Measurements from ENCODE around the gene FKBP11.
"Not testable (repeated sequence)": the region's sequence is repeated elsewhere in the genome, so short reads cannot be mapped to it uniquely, and the experiment has no call there.

FKBP11 gene

DNA sequence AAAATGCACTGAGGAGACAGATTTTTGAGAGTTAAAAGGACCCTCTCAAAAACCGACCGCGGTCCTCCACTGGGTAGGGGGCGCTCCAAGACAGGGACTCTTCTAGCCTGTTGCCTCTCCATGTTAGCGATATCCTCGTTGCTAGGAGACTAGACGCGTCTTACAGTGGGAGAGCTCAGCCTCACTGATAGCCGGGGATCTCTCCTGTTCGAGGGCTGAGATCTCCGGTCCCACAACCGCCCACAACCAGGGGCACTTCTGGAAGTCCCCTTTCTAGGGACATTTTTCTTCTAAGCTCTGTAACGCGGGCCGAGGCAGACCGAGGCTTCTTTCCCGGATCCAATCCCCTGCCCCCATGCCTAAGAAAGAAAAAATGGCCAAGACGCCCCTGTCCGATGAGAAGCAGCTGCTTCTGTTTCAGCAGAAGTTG lies 21.3 kb downstream of the FKBP11 start:
- peak; percentile 86 for DNase-seq

DNA sequence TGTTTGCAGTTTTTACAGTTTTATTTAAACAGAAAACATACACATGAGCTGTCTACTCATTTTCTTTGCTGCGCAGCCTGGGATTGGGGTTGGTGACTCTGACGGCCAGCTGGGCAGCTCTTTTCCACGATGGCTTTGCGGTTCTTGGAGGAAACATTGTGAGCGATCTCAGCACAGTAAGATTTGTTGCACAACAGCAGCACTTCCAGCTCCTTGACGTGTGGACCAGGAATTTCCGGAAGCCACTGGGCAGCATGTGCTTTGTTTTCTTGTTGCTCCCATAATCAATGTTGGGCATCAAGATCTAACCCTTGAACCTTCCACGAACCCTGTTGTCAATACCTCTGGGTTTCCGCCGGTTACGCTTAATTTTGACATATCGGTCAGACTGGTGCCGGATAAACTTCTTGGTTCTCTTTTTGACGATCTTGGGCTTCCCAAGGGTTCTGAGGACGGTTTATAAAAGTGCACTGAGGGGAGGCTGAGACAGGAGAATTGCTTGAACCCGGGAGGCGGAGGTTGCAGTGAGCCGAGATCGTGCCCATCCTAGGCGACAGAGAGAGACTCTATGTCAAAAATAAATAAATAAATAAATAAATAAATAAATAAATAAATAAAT lies 21.8 kb downstream of the FKBP11 start:
- no peak for DNase-seq

DNA sequence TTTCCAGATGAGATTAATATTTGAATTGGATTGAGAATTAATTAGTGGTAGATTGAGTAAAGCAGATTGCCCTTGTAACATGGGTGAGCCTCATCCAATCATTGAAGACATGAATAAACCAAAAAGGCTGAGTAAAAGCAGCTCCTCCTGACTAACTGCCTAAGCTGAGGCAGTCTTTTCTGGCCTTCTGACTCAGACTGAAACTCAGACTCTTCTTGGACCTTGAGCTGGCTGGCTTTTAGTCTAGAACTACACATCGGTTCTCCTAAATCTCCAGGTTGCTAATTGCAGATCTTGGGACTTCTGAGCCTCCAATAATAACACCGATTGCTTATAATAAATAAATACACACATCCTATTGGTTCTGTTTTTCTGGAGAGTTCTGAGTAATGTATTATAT lies 24.0 kb downstream of the FKBP11 start:
- DNase-seq, result no peak

DNA sequence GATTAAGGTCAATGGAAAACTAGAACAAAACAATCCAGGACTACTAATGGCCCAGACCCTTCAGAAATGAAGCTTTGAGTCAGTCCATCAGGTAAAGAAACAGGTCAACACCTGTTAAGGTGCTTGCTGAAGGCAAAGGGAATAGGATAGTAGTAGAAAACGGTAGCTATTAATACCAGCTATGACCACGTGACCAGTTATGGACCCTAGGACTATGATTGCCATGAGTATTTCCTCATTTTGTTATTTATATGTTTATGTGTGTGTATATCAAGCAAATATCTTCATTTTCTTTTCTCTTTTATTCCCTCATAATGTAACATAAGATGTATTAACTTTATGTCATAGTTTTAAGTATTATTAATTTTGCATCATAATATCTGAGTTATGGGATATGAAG lies 25.6 kb downstream of the FKBP11 start:
- no peak for DNase-seq

DNA sequence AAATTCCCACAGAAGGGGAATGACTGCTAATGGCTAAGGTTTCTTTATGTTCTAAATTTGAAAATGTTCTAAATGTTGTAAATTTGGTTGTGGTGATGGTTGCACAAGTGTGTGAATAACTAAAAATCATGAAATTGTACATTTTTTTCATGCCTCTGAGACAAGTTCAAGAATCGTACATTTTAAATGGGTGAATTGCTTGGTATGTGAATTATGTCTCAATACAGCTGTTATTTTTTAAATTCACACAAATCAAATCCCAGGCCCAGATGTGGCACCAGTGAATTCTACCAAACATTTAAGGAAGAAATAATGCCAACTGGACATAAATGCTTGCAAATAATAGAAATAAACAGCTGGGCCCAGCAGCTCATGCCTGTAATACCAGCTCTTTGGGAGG lies 31.0 kb downstream of the FKBP11 start:
- DNase-seq, result no peak

DNA sequence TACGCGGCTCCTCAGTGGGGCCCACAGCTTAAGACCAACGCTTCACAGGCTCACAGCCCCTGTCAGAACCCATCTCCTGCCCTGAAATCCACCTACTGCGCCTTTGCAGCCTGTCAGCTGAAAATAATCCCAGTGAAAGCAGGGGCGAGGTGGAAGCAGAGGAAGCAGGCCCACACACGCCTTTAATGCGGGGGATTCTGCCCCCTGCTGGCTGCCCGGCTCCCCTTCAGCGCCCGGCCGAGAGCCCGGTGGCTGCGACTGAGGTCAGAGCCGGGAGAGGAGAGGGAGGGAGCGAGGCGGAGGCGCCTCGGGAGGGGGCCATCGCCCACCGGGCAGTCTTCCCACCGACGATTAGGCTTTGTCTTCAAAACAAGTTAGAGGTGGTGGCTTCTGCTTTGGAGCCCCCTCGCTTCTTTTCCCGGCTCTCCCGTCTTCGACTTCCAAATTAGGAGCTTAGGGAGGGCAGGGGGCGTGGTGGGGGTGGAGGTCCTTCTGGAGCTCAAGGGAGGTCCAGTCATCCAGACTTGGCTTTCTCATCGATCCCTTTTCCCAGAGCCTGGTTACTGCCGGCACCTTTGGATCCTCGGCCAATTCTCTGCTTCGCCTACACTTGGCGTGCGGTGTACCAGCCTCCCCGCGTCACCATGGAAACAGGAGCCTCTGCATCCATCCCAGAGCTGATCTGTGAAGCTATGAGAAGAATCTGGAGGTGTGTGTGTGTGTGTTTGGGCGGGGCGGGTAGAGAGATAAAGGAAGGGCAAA lies 34.5 kb downstream of the FKBP11 start:
- DNase-seq, result peak; percentile 75

DNA sequence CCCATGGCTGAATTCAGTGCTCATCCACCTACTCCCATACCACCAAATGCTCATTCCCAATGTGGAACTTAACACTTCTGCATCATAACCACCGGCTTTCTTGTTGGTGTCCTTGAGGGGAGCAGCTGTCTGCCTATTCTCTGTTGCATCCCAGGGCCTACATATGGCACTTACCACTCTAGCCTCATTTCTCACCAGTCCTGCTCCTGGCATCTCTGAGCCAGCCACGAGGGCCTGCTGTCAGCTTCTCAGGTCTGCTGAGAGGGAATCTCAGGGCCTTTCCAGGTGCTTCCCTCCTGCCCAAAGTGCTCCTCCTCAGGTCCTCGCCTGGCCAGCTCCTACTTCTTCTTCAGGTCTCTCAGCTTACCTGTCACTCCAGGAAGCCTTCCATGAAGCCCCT lies 35.6 kb downstream of the FKBP11 start:
- no peak for DNase-seq

DNA sequence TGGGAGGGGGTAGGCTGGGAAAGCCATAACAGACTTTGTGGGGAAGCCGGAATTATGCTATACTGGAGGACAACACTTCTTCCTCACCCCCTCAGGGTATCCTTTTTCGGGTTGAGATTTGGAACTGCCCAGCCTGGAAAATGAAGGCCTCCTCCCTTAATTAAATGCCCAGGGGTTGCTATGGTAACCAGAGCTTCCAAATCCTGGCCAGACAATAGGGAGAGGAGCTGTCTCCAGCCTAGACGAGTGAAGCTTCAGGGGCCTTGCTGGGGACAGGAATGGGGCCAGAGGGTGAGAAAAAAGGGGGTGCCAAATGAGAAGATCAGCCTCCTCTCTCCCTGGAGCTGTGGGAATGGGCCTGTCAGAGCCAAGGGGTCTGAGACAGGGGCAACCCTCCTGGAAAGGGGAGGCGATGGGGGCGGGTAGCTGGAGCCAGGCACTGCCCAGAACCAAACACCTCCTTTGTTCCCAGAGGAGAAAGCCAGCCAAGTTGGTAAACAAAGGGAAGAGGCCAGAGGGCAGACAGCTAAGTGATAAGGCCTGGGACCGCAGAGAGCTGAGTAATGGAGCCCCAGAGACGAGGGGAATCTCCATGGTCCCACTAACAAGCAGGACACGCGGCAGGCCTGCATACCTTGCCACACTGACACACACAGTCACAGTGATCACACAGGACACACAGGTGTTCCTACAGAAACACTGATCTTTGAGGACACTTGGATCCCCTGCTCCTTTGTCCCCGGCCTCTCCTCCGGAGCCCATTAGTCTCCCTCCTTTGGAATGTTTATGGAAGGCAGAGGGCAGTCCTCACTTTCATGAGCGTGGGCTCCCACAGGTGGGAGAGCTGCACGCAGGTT lies 41.8 kb downstream of the FKBP11 start:
- no peak for DNase-seq

DNA sequence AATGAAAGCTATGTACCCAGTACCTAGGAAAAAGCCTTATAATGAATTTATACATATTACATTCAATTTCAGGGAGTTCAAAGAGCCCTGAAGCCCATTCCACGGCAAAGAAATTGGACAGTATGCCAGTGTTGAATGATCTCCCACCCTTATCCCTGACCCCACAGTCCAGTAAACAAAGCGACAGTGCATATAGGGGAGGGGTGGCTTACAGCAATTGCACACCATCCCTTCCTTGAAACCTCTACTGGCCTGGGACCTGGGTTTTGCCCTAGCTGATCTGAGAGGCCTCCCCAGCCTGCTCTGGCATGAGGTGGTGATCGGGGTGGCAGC lies 42.4 kb downstream of the FKBP11 start:
- DNase-seq, result no peak

DNA sequence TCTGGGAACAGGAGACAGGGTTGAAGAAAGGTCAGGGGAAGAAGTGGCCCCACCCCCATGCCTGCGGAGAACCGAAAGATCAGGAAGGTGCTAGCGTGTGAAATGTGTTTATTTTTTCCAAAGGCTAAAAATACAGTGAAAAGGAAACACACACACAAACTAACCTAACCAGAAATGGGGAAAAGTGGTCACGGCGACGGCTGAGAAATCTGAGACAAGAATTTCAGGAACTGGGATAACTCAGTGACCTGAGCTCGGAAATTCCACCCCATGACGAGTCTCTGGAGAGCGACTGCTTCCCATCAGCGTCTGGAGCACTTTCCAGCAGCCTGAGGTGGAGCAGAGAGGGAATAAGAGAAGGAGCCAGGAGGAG lies 43.0 kb downstream of the FKBP11 start:
- no peak for DNase-seq

DNA sequence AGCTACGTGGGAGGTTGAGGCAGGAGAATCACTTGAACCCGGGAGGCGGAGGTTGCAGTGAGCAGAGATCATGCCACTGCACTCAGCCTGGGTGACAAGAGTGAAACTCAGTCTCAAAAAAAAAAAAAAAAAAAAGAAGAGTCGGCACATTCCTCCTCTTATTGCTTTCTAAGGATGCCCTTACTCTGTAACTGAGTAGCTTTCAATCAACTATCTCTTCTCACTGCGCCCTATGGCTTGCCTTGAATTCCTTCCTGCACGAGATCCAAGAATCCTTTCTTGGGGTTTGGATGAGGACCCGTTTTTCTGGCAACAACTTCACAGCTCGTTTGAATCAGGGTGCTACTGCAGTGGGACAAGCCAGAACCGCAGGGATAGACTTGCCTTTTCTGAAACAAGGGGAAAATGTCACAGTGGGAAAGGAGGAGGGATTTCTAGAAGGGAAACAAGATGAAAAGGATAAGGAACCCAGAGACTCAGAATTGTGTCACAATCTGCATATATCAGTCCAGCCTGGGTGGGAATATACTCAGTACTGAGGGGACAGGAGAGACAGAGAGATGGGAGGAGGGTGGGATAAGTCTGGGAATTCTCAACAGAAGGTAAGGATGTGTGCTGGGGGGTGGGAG lies 43.5 kb downstream of the FKBP11 start:
- DNase-seq, result no peak

DNA sequence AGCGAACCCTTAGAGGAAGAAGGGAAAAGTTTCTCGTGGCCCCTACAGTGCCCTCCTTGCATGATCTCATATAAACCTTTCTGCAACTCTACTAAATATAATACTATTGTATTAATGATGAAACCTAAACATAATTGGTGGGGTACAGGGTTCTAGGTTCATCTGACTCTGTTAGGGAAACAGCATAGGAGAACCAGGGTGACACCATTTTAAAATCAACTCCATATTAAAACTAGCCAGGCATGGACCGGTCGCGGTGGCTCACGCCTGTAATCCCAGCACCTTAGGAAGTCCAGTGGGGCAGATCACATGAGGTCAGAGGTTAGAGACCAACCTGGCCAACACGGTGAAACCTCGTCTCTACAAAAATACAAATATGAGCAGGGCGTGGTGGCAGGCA lies 44.6 kb downstream of the FKBP11 start:
- no peak for DNase-seq

DNA sequence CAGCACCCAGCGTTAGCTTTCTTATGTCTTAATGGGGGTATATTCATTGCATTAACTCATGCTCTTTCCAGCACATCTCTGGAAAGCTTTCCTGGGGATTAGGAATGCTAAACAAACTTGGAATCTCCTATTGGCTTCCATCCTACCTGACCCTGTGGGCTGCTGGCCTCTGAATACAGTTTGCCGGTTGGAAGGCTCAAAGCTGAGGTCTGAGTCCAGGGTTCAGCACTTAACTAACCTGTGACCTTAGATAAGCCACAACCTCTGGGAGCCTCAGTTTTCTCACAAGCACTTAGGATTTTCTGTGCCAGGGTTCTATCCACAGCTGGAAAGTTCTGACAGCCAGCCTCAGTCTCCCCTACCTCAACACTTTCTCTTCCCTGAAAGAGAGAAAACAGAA lies 46.7 kb downstream of the FKBP11 start:
- DNase-seq, result no peak

DNA sequence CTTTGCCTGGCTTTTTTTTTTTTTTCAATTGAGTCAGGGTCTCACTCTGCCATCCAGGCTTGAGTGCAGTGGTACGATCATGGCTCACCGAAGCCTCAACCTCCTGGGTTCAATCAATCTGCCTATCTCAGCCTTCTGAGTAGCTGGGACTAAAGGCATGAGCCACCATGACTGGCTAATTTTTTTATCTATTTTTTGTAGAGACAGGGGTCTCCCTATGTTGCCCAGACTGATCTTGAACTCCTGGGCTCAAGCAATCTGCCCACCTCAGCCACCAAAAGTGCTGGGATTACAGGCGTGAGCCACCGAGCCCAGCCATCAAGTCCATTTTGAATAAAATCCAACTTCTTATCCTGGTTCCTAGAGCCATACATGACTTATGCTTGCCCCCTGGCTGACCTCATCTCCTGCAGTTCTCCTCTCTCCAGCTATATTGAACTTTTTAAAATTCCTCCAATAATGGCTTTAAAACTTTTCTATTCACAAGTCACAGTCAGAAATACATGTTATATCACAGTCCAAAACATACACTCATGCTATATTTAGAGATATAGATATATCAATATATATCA lies 49.3 kb downstream of the FKBP11 start:
- no peak for DNase-seq

DNA sequence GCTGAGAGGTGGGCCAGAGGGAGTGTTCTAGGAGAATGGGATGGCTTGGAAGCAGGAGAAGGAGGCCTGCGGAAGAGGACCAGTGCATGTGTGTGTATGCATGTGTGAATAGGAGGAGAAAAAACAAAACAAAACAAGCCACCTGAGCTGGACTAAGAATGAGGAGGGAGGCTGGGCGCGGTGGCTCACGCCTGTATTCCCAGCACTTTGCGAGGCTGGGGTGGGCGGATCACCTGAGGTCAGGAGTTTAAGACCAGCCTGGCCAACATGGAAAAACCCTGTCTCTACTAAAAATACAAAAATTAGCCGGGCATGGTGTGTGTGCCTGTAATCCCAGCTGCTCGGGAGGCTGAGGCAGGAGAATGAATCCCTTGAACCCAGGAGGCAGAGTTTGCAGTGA lies 51.8 kb downstream of the FKBP11 start:
- DNase-seq, result not testable (repeated sequence)

DNA sequence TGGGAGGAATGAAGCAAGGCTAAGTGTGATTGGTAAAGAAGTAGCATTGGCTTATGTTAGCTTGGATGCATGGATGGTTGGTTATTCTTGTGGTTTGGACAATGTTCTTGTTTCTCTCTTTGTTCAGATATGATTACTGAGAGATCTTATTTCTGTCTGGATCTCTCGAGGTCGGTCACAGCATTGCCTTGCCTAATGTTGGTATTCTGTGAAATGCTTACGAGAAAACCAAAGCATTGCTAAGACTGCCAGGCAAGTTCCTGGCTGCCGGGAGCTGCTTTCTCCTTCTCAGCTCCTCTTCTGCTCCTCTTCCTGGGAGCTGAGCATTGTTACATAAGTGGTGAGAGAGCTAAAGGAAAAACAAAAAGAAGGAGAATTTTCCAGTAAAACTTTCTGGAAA lies 52.2 kb downstream of the FKBP11 start:
- DNase-seq, result no peak
